ENCODE results near the gene FYB1.

The FYB1 gene

DNA sequence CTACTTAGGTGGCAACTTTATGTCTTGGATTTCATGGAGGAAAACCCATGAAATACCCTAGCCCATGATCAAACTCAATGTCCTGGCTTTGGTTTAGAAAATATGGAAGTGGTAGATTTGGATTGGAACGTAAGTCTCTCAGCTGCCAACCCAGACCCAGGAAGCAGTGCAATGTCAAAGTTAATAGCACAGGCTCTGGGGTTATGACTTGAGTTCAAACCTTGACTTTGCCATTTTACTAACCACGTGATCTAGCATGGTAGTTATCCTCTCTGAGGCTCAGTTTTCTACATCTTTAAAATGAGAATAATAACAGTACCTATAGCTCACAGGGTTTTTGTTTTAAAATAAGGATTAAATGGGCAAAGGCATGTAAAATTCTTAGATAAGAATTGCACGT lies 13.8 kb downstream of the FYB1 start:
- TF ChIP-seq, protein P1, sequence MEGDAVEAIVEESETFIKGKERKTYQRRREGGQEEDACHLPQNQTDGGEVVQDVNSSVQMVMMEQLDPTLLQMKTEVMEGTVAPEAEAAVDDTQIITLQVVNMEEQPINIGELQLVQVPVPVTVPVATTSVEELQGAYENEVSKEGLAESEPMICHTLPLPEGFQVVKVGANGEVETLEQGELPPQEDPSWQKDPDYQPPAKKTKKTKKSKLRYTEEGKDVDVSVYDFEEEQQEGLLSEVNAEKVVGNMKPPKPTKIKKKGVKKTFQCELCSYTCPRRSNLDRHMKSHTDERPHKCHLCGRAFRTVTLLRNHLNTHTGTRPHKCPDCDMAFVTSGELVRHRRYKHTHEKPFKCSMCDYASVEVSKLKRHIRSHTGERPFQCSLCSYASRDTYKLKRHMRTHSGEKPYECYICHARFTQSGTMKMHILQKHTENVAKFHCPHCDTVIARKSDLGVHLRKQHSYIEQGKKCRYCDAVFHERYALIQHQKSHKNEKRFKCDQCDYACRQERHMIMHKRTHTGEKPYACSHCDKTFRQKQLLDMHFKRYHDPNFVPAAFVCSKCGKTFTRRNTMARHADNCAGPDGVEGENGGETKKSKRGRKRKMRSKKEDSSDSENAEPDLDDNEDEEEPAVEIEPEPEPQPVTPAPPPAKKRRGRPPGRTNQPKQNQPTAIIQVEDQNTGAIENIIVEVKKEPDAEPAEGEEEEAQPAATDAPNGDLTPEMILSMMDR (conservative IDR thresholded peaks at IDR 0.05; ENCODE audit: low read depth, low read length) = no peak
- H3K4me3 ChIP-seq (ENCODE audit: low read length) = no peak overlapping the region
- no peak for DNase-seq (ENCODE audit: low read depth)

DNA sequence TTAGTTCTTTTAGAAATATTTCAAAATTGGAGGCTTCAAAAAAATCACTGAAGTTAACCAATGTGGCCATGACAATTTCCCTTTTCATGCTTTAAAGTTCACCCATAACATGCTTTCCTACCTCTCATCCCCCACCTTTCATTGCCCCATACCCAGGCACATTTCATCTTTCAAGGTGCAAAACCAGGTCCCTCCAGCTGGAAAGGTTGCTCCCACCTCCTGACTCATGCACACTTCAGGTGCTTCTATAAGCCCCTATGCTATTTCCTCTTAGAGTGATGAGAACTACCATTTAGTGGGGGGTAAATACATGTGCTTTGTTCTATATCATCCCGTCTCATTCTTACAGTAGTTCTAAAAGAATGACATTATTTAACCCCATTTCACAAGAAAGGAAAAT lies 15.4 kb downstream of the FYB1 start:
- DNase-seq (ENCODE audit: low read depth) = no peak
- TF ChIP-seq, protein P1 (conservative IDR thresholded peaks at IDR 0.05; ENCODE audit: low read depth, low read length) = no peak
- H3K4me3 ChIP-seq (ENCODE audit: low read length) = no peak overlapping the region

DNA sequence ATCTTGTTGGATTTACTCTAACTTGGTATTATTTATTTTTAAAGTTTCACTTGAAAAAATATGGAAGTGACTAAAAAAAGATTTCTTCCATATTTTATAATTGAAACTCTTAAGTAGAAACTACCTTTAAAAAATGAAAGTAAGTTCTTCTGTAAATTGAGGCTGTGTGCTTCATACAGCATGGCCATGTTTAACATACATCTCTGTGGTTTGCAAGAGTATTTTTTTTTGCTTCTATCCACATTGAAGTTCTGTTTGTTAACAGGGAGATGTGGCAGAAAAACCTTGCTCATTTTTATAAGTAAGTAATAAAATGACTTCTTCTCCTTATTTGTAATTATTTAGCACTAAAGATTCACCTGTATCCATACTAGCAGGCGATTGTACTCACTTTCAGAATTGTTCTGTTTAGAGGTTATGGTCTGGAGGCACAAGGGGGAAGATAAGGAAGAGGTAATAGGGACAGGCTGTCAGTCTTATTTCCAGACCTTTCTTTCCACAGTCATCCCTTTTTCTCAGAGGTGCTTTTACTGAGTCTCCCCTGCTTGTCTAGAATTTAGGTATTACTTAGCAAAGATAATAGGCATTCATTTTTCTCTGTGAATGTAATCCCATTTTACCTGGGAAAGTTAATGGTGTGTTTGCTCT lies 16.0 kb downstream of the FYB1 start:
- DNase-seq (ENCODE audit: low read depth) = no peak
- no peak overlapping the region for H3K4me3 ChIP-seq (ENCODE audit: low read length)
- TF ChIP-seq, protein P1 (conservative IDR thresholded peaks at IDR 0.05; ENCODE audit: low read depth, low read length) = no peak

DNA sequence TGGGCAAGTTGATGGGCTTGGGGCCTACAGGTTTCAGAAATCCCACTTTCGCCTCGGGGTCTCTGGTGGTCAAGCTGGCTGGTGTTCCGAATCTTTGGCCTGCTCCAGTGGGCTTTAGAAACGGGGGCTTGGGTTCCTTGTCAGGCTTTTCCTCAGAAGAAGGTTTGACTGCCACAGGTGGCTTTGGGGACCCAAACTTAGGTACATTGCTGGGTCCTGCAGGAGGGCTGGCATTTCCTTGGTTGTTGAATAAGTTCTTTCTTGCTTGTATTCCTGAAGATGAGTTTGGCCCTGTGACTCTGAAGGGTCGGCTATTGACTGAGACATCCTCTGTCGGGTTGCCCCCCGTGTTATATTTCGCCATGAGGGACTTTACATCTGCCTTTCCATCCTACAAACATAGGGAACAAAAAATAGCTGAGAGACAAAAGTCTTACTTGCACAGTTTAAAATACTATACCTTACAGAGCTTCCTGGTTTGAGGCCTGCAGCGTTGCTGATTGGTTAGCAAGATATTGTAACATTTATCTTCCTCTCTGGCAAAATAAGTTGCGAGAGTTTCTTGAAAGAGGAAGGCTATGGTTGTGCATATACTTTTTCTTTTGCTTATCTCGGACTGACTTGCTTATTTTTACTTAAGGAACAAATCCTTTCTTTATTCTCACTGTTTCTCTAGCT lies 16.6 kb downstream of the FYB1 start:
- H3K4me3 ChIP-seq (ENCODE audit: low read length) = no peak overlapping the region
- TF ChIP-seq, protein P1 (conservative IDR thresholded peaks at IDR 0.05; ENCODE audit: low read depth, low read length) = no peak
- DNase-seq (ENCODE audit: low read depth) = no peak

DNA sequence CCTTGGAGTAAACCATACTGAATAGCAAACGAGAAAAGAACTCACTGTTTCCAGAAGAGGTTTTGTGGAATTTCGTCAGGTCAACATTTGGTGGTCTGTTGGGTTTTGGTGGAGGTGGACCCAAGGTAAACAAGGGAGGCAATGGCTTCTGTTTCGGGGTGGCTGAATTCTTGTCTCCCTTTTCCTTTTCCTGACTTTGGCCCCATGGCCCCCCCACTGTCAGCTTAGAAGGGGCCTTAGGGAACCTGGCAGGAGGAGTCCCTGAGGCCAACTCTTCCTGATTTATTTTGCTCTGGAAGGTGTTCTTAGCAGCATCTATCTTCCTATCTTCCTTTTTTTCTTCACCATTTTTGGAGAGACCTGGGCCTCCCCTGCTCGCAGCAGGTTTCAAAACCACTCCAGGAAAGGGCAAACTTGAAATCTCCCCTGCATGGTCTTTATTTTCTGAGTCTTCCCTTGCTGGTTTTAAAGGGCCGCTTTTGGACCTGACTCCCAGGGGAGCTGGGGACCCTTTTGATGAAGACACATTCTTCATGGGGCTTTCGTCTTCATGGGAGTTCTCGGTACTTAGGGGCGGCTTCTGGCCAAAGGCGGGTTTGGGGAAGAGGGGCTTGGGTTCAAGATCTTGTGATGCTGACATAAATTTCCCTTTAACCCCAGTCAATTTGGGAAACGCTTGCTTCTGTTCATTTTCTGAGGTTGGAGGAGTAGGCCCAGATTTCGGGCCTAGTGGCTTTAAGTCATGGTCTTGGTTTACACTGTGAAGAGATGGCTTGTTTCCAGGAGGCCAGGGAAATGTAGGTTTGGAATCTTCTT lies 17.4 kb downstream of the FYB1 start:
- H3K4me3 ChIP-seq (ENCODE audit: low read length) = no peak overlapping the region
- DNase-seq (ENCODE audit: low read depth) = no peak
- TF ChIP-seq, protein P1 (conservative IDR thresholded peaks at IDR 0.05; ENCODE audit: low read depth, low read length) = no peak

DNA sequence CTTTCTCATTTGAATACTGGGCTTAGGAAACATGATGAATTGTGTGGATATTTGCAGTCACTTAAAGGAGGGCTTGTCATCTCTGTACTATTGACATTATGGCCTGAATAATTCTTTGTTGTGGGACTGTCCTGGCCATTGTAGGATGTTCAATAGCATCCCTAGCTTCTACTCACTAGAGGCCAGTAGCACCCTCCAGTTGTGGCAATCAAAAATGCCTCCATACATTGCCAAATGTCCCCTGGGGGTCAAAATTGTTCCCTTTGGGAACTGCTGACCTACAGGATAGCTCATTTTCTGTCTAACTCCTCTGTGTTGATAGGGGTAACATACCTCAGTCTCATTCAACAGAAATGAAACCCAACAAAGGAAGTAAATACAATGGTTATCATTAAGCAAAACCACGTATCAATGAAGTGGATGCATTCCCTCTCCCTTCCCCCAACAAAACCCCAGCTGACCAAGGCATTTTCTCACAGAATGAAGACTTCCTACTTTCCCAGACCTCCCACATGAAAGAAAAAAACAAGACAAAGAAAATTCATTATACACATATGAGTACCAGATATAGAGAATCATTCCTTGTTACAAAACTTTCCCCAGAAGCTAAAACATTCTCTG lies 18.1 kb downstream of the FYB1 start:
- H3K4me3 ChIP-seq (ENCODE audit: low read length) = no peak overlapping the region
- no peak for DNase-seq (ENCODE audit: low read depth)
- TF ChIP-seq, protein P1 (conservative IDR thresholded peaks at IDR 0.05; ENCODE audit: low read depth, low read length) = no peak

Measured in retinal pigment epithelial cell (primary cell).